CD4-positive, CD25-positive, alpha-beta regulatory T cell (primary cell): Measurements from ENCODE around the gene SPNS1. TPM values are rescaled to one million over a fixed set of nuclear protein-coding genes. Genes with fewer than 3 reads are reported as not detected.
"Not testable (repeated sequence)": the region's sequence is repeated elsewhere in the genome, so short reads cannot be mapped to it uniquely, and the experiment has no call there.

ENCODE experiments used
- ATAC-seq, 2 donors: fragments of 150-1000 bp; cut with Tn5 transposase; one replicate each; pipeline ENCODE4 v1.10.0; 2021; ENCODE audit warnings: low read depth in 2 of 2, moderate number of reproducible peaks in 2 of 2, moderate library complexity in 1 of 2
- DNase-seq, 3 donors: peaks; one replicate each; pipeline versions ENCODE4 v3.0.0 to v3.0.0-alpha.2; 2012 to 2022; ENCODE audit warnings: mixed read lengths in 1 of 3
- H3K27ac ChIP-seq: one replicate; pipeline ENCODE4 v1.7.0; 2013; ENCODE audit warnings: mild to moderate bottlenecking, low read length; ENCODE audit not compliant: insufficient read depth, poor library complexity, severe bottlenecking
- H3K27me3 ChIP-seq: one replicate; pipeline ENCODE4 v1.7.0; 2013; ENCODE audit warnings: low read length; ENCODE audit not compliant: control insufficient read depth, insufficient read depth
- H3K36me3 ChIP-seq: one replicate; pipeline ENCODE4 v1.7.0; 2013; ENCODE audit warnings: mild to moderate bottlenecking, low read length, moderate library complexity; ENCODE audit not compliant: control insufficient read depth, insufficient read depth
- H3K4me1 ChIP-seq: 2 replicates; pipeline ENCODE4 v1.7.0; 2013; ENCODE audit warnings: mild to moderate bottlenecking, low read length; ENCODE audit not compliant: insufficient read depth, control insufficient read depth, poor library complexity, severe bottlenecking
- H3K4me3 ChIP-seq: one replicate; pipeline ENCODE4 v1.7.0; 2013; ENCODE audit warnings: low read depth, mild to moderate bottlenecking, low read length, moderate library complexity
- H3K9me3 ChIP-seq, 2 experiments: 1 replicate in 1 of 2; 2 replicates in 1 of 2; pipeline ENCODE4 v1.7.0; 2013; ENCODE audit warnings: low read length in 2 of 2, mild to moderate bottlenecking in 1 of 2, moderate library complexity in 1 of 2; ENCODE audit not compliant: control insufficient read depth in 2 of 2
- H3K27ac Mint-ChIP-seq, 3 donors: one replicate each; pipeline ENCODE4 v1.8.0; 2020 to 2022; ENCODE audit warnings: mild to moderate bottlenecking in 3 of 3, mixed read lengths in 3 of 3, moderate library complexity in 2 of 3
- H3K27me3 Mint-ChIP-seq: one replicate; pipeline ENCODE4 v1.8.0; 2022; ENCODE audit warnings: mild to moderate bottlenecking, mixed read lengths
- H3K36me3 Mint-ChIP-seq: one replicate; pipeline ENCODE4 v1.8.0; 2020; ENCODE audit warnings: mixed read lengths
- H3K4me1 Mint-ChIP-seq, 4 donors: one replicate each; pipeline ENCODE4 v1.8.0; 2020 to 2022; ENCODE audit warnings: mixed read lengths in 4 of 4, mild to moderate bottlenecking in 1 of 4
- H3K4me3 Mint-ChIP-seq, 4 donors: one replicate each; pipeline ENCODE4 v1.8.0; 2020 to 2022; ENCODE audit warnings: mild to moderate bottlenecking in 4 of 4, mixed read lengths in 4 of 4, moderate library complexity in 3 of 4
- H3K9me3 Mint-ChIP-seq, 7 donors: one replicate each; pipeline ENCODE4 v1.8.0; 2020 to 2022; ENCODE audit warnings: mixed read lengths in 7 of 7, mild to moderate bottlenecking in 3 of 7, moderate library complexity in 2 of 7
- polyA plus RNA-seq, 4 donors: library from polyadenylated mRNA; unstranded; fragments of 300-500 nt; fragmentation: Illumina TruSeq; gene quantifications; one replicate each; pipeline ENCODE4 v1.2.3, GENCODE V29; 2021
- total RNA-seq: library from RNA; stranded (reverse); gene quantifications from one replicate; pipeline ENCODE4 v1.2.3, GENCODE V29; 2022

The SPNS1 gene
- total and polyA plus RNA-seq, 5 donors from 2014 or later = 22.3 to 32.9 (median 24.5) TPM

DNA sequence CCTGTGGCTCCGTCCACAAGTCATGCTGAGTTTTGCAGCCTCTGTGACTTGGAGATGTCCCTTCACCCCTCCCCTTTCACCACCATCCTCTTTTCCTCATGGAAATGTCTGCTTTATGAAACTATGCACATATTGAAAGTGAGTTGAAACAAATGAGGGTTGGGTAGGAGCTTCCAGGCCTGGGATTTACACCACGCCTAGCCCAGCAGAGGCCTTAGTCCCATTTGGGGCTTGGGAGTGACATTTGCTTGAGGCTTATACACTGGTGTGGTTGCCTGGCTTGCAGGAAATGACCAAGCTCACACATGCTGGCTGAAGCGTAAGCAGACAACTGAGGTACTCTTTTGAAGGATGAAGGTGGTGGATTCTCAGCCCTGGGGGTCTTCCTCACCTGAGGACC lies 10.5 kb upstream of the SPNS1 start:
- H3K4me1 Mint-ChIP-seq = peaks cover 0 to 8% (median 6%) of the 10 kb centered on the region in 4 donors
- H3K4me3 Mint-ChIP-seq = no peak overlapping the region
- ATAC-seq (no peak), DNase-seq (no peak)
- Histone ChIP-seq H3K4me1 (no peaks in the 10 kb centered on the region), H3K27me3 (no peaks in the 10 kb centered on the region), H3K36me3 (peaks cover 55% of the 10 kb centered on the region), H3K27ac (no peak overlapping the region), H3K4me3 (no peak overlapping the region), H3K9me3 (no peaks in the 10 kb centered on the region)
- H3K9me3 Mint-ChIP-seq = no peaks in the 10 kb centered on the region
- no peak overlapping the region for H3K27ac Mint-ChIP-seq
- H3K36me3 Mint-ChIP-seq = peaks cover 34% of the 10 kb centered on the region
- H3K27me3 Mint-ChIP-seq = no peaks in the 10 kb centered on the region

DNA sequence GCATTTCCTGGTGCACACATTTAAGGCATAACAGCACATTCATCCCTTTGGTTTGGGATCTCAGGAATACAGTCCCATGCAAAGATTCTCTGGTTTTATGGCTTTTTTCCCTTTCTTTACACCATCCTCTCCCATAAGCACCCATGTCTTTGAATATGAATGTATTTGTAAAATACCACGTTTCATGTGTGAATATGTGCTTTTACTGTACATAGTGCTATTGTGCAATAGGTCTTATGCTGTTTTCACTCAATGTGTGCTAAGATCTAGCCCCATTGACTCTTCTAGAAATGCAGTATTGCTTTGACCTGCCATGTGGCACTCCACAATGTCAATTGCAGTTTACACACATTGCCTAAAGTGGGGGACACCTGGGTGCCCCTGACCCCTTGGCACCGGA lies 10.1 kb upstream of the SPNS1 start:
- Mint-ChIP-seq H3K36me3 (peaks cover 34% of the 10 kb centered on the region), H3K9me3 (no peaks in the 10 kb centered on the region), H3K27ac (no peak overlapping the region), H3K27me3 (no peaks in the 10 kb centered on the region), H3K4me3 (no peak overlapping the region), H3K4me1 (peaks cover 0 to 8% (median 4%) of the 10 kb centered on the region in 4 donors)
- no peaks in the 10 kb centered on the region for H3K4me1 ChIP-seq
- no peak overlapping the region for H3K4me3 ChIP-seq
- no peaks in the 10 kb centered on the region for H3K27me3 ChIP-seq
- DNase-seq (no peak), ATAC-seq (no peak)
- no peaks in the 10 kb centered on the region for H3K9me3 ChIP-seq
- no peak overlapping the region for H3K27ac ChIP-seq
- H3K36me3 ChIP-seq = peaks cover 50% of the 10 kb centered on the region

DNA sequence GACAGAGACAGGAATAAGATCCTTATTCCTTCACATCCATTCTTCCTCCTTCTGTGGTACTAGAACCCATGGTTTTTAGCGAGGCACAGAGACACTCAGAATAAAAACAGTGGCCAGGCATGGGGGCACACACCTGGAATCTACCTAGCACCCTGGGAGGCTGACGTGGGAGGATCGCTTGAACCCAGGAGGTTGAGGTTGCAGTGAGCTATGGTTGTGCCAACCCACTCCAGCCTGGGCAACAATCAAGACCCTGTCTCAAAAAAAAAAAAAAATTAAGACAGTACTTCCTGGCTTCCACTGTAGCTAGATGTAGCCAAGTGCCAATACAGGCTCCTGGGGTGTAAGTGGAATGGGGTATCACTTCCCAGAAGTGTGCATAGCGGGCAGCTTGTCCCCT lies 7.4 kb upstream of the SPNS1 start:
- Mint-ChIP-seq H3K27ac (peak overlapping the region in 1 of 3 donors; percentile 46), H3K36me3 (peaks cover 20% of the 10 kb centered on the region), H3K4me1 (peaks cover 0 to 4% (median 1%) of the 10 kb centered on the region in 4 donors), H3K9me3 (no peaks in the 10 kb centered on the region), H3K4me3 (no peak overlapping the region), H3K27me3 (no peaks in the 10 kb centered on the region)
- Histone ChIP-seq H3K4me3 (no peak overlapping the region), H3K36me3 (peaks cover 32% of the 10 kb centered on the region), H3K4me1 (no peaks in the 10 kb centered on the region), H3K9me3 (no peaks in the 10 kb centered on the region), H3K27me3 (no peaks in the 10 kb centered on the region), H3K27ac (no peak overlapping the region)
- no peak for ATAC-seq
- no peak for DNase-seq

DNA sequence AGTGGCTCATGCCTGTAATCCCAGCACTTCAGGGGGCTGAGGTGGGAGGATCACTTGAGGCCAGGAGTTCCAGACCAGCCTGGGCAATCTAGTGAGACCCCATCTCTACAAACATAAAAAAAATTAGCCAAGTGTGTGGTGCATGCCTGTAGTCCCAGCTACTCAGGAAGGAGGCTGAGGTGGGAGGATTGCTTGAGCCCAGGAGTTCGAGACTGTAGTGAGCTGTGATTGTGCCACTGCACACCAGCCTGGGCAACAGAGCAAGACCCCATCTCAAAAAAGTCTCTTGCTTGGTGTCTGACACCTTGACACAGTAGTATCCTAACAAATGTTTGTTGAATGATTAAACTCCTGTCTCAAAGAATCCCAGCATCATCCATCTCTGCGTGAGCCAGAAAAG lies 4.9 kb upstream of the SPNS1 start:
- not testable (repeated sequence) for H3K36me3 ChIP-seq, H3K36me3 Mint-ChIP-seq, H3K27ac ChIP-seq, H3K4me3 ChIP-seq, H3K27ac Mint-ChIP-seq, H3K9me3 ChIP-seq, DNase-seq, H3K9me3 Mint-ChIP-seq, ATAC-seq, H3K27me3 Mint-ChIP-seq, H3K4me1 ChIP-seq, H3K27me3 ChIP-seq
- H3K4me3 Mint-ChIP-seq = peak overlapping the region in 1 of 4 donors; percentile 60
- peaks cover 0 to 13% (median 5%) of the 10 kb centered on the region in 4 donors for H3K4me1 Mint-ChIP-seq

DNA sequence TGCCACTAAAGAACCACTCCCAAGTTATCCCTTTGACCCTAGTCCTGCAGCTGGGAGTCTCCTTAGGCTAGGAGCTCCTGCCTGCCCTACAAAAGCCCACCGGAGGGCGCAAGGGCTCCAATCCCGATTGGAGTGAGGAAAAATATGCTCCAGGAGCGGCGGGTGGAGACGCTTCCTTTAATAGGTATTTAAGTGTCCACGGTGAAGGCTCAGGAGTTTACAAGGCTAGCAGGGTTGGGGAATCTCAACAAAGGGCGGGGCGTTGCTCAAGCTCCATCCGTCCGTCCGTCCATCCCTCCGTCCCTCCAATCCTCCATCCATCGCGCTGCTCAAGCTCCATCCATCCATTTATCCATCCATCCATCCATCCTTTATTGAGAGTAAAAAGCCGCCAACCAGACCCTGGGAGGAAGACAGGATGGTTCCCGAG lies 556 bp upstream of the SPNS1 start:
- Mint-ChIP-seq H3K4me3 (peak overlapping the region; percentile 96 to 99 (median 98)), H3K4me1 (peaks cover 12 to 45% (median 26%) of the 10 kb centered on the region in 4 donors), H3K36me3 (peaks cover 8% of the 10 kb centered on the region), H3K9me3 (no peaks in the 10 kb centered on the region), H3K27me3 (no peaks in the 10 kb centered on the region), H3K27ac (peak overlapping the region; percentile 93 to 99 (median 98))
- ATAC-seq (peak in 1 of 2 donors; percentile 2), DNase-seq (peak in 1 of 3 donors; percentile 34)
- H3K4me3 ChIP-seq = peak overlapping the region; percentile 87
- no peaks in the 10 kb centered on the region for H3K9me3 ChIP-seq
- no peaks in the 10 kb centered on the region for H3K27me3 ChIP-seq
- peak overlapping the region; percentile 60 for H3K27ac ChIP-seq
- peaks cover 26% of the 10 kb centered on the region for H3K4me1 ChIP-seq
- peaks cover 8% of the 10 kb centered on the region for H3K36me3 ChIP-seq

DNA sequence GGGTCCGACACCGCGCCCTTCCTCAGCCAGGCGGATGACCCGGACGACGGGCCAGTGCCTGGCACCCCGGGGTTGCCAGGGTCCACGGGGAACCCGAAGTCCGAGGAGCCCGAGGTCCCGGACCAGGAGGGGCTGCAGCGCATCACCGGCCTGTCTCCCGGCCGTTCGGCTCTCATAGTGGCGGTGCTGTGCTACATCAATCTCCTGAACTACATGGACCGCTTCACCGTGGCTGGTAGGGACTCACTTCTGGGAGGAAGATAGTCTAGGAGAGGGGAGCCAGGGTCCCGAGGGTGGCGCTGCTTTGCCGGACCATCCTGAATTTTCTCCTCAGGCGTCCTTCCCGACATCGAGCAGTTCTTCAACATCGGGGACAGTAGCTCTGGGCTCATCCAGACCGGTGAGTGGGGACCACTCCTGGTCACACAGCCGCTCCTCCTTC lies 601 bp downstream of the SPNS1 start:
- DNase-seq = no peak
- H3K9me3 ChIP-seq = no peaks in the 10 kb centered on the region
- peak overlapping the region; percentile 60 for H3K27ac ChIP-seq
- H3K4me1 Mint-ChIP-seq = peaks cover 12 to 45% (median 26%) of the 10 kb centered on the region in 4 donors
- H3K27me3 ChIP-seq = no peaks in the 10 kb centered on the region
- H3K4me3 ChIP-seq = peak overlapping the region; percentile 62
- peak overlapping the region; percentile 96 to 99 (median 98) for H3K4me3 Mint-ChIP-seq
- H3K36me3 Mint-ChIP-seq = peaks cover 8% of the 10 kb centered on the region
- H3K9me3 Mint-ChIP-seq = no peaks in the 10 kb centered on the region
- ATAC-seq = no peak
- peak overlapping the region; percentile 69 to 98 (median 87) for H3K27ac Mint-ChIP-seq
- H3K36me3 ChIP-seq = peaks cover 9% of the 10 kb centered on the region
- peaks cover 26% of the 10 kb centered on the region for H3K4me1 ChIP-seq
- H3K27me3 Mint-ChIP-seq = no peaks in the 10 kb centered on the region

DNA sequence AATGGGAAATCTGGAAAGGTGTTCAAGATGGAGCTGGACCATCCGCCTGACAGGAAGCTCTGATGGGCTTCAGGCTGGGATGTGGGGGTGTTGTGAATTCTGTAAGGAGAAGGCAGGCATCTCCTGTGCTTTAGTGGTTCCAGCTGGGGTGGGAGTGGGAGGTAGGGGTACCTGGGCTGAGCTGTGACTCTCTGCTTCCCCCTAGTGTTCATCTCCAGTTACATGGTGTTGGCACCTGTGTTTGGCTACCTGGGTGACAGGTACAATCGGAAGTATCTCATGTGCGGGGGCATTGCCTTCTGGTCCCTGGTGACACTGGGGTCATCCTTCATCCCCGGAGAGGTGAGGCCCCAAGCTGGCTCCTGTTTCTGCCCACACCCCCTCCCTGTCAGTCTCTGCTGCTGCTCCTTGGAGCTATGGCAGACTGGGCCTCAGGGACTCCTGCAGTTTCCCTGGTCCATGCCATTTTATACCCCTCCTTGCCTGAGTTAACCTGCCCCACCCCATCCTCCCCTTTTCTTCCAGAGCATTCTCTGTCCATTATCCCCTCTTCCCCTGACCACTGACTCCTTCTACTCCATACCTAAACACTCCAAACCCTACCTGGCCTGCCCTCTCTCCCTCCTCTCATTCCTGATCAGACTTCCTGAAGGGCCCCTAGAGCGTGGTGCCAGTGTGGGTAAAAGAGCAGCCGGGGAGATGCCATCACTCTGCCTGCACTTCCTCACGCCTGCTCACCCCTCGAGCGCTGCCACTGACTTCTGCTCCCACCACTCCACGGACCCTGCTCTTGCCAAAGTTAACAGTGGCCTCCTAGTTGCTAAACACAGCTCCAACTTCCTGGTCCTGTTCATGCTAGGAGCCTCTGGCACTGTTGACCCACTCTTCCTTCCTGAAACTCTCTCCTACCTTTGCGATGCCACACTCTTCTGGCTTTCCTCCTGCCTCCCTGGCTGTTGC lies 3.4 kb downstream of the SPNS1 start:
- Mint-ChIP-seq H3K4me1 (peaks cover 12 to 55% (median 30%) of the 10 kb centered on the region in 4 donors), H3K9me3 (no peaks in the 10 kb centered on the region), H3K36me3 (peaks cover 20% of the 10 kb centered on the region), H3K27ac (peak overlapping the region; percentile 59 to 91 (median 71)), H3K4me3 (peak overlapping the region; percentile 36 to 96 (median 72)), H3K27me3 (no peaks in the 10 kb centered on the region)
- DNase-seq (peak in 2 of 3 donors; percentile 45 to 46), ATAC-seq (no peak)
- peaks cover 22% of the 10 kb centered on the region for H3K36me3 ChIP-seq
- no peak overlapping the region for H3K27ac ChIP-seq
- H3K27me3 ChIP-seq = no peaks in the 10 kb centered on the region
- H3K9me3 ChIP-seq = peaks cover 0 to 6% of the 10 kb centered on the region in 2 experiments
- H3K4me1 ChIP-seq = peaks cover 31% of the 10 kb centered on the region
- no peak overlapping the region for H3K4me3 ChIP-seq
